Inflammatory macrophage treated with lipopolysaccharide for 4 hours (primary cell): Measurements from ENCODE around the gene SPON2.

ENCODE experiments used
- DNase-seq: peaks from one replicate; pipeline ENCODE4 v3.0.0-alpha.2; 2020

The SPON2 gene

DNA sequence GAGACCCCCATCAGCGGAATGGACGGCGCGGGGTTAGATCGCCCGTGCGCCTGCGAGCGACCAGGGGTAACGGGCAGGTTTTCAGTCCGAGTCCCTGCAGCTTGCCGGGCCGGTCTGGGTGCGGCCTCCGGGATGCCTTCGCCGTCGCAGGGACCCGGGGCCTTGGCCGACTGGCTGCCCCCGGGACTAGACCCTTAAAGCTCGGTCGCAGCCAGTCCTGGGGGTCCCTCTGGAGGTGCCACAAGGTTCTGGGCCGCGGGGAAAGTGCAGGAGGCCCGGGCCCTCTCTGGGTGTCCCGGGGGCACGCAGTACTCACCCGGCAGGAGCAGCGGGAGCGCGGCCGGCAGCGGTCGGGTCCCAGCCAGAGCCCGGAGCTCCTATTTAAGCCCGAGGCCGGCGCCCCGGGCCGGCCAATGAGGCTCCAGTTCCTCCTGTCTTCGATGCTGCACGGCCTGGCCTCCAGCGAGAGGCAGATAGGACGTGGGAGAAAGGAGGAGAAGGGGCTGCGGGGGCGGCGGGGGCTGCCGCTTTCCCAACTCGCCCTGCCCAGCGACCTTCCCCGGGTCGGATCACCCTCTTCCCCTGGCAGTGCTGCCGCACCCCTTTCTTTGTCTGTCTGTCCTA is at the start of gene SPON2:
Gene SPON2, minus strand, starts transcription at position 356 of the 624 bp plus-strand sequence.
- DNase-seq = peak; percentile 8

DNA sequence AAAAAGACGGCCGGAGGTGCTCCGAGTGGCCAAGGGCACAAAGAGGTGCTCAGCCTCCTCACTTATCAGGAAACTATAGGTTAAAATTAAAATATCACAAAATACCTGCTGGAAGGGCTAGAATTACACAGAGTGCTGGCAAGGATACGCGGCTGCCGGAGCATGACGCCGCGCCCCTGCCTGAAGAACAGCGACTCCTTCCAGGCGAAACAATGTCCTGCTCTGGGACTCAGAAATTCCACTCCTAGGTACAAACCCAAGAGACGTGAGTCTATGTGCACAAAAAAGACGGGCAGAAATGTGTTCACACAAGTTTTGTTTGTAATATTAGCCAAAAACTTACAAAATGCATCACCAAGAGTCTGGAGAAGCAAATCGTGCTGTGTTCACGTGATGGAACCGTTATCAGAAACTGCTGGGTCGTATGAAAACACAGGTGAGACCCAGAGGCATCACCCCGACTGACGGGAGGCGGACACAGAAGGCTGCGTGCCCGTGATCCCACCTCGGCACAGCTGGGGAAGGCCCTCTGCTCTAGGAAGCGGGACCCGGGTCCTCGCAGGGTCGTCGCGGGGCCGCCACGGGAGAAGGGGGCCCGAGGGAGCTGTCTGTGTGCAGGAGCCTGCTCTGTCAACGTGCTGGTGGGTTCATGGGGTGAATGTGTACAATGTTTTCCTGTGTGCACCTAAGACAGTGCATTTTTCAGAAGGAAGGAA is 48.9 kb upstream of the SPON2 start:
- no peak for DNase-seq

DNA sequence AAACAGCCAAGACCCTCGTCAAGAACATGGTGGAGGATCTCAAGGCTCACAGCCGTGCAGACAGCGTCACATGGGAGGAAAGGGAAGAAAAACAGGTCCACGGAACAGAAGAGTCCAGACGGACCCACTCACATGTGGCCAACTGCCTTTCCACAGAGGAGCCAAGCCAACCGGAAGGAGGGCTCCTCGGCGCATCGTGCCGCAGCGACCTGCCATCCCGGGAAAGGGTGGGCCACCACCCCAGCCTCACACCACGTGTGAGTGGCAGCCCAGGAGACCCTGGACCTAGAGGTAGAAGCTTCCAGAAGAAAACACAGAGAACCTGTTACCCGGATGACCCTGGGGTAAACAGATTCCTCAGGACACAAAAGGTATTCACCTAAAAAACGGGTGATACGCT is 48.2 kb upstream of the SPON2 start:
- DNase-seq = no peak

DNA sequence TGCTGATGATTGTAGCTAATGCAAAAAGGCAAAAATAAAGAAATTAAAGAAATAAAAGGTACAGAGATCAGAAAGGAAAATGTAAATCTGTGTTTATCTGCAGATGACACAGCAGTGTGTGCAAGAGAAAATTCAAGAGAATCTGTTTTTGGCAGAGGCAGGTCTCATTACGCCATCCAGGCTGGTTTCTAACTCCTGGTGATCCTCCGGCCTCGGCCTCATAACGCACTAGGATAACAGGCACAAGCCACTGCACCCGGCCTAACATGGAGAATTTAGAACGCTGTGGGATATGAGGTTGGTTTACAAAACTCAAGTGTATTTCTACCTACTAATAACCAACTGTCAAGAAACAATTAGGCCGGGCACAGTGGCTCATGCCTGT is 47.2 kb upstream of the SPON2 start:
- DNase-seq = peak; percentile 4

DNA sequence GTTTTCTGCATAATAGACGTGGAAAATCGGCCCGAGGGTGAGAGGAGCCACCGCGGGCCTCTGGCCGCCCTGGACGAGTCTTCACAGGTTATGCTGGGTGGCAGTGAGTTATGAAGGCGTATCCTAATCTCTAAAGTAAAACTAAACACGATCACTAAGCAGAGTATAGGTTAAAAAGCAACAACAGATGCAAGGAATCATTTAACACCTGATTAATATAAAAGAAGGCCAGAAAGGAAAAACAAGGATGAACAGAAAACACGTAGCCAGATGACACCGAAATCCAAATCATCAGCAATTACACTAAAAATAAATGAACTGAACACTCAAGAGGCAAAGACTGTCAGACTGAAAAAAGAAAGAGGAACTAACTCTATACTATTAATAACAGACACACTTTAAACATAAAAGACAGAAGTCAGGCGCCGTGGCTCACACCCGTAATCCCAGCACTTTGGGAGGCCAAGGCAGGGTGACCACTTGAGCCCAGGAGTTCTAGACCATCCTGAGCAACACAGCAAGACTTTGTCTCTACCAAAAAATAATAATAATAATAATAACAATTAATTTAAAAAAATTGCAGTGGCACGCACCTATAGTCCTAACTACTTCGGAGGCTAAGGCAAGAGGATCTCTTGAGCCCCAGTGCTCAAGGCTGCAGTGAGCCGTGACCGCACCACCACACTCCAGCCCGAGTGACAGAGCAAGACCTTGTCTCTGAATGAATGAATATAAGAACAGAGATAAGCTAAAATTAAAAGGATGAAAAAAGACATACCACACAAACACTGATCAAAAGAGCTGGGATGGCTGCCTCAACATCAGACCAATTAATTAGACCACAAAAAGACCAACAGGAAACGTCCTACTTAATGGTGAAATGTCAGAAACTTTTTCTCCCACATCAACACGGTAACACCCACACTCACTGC is 46.5 kb upstream of the SPON2 start:
- peak; percentile 71 for DNase-seq

DNA sequence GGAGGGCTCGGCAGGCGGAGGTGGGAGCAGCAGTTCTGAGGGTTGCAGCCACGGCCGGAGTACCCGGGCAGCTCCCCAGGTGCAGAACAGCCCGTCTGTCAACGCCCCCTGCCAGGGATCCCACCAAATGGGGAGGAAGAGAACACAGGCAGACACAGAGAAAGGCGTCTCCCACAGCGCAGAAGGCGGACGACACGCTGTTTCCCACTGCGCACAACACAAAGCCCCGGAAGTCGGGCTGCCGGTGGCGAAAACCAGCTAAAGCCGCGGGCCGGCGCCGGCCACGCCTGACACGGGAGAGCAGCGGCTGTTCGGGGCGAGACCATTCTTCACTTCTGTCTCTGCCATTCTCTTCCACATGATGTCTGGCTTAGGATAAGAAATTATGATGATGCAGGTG is 45.0 kb upstream of the SPON2 start:
- DNase-seq = no peak

DNA sequence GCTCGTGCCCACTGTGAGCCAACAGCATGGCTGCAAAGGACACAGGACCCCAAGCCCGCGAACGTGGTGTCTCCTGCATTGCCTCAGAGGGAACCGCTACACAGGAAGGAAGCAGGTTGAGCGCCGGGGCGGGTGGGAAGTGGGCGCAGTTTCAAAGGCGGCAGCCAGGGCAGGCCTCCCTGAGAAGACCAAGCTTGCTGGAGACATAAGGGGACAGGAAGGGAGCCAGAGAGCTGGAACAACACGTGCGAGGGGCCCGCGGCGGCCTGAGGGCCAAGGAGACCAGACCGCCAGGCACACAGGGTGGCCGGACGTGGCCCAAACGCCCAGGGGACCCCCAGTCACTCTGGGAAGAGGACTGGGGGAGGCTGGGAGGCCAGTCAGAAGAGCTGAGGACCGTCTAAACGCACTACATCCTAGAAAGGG is 44.5 kb upstream of the SPON2 start:
- DNase-seq = peak; percentile 15

DNA sequence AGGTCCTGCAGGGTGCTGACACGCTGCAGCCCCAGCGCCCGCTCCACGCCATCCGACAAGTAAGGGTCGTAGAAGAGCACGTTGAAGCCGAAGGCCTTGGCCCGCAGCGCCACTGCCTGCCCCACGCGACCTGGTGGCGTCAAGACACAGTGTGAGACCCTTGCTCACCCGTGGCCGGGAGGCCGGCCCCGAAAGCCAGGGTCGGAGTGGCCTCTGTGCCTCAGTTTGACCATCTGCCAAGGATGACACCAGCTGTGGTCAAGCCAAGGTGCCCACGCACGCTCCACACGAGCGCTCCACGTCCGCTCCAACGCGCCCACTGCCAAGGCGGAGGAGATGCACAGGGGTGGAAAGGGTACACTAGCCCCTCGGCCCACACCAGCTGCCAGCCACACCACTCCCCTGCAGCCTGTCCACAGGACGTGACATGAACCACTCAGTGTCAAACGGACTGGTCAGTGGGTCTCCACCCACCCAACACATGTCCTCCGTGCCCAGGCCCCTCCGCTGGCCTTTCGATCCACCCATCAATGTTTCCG is 43.8 kb upstream of the SPON2 start:
- no peak for DNase-seq

DNA sequence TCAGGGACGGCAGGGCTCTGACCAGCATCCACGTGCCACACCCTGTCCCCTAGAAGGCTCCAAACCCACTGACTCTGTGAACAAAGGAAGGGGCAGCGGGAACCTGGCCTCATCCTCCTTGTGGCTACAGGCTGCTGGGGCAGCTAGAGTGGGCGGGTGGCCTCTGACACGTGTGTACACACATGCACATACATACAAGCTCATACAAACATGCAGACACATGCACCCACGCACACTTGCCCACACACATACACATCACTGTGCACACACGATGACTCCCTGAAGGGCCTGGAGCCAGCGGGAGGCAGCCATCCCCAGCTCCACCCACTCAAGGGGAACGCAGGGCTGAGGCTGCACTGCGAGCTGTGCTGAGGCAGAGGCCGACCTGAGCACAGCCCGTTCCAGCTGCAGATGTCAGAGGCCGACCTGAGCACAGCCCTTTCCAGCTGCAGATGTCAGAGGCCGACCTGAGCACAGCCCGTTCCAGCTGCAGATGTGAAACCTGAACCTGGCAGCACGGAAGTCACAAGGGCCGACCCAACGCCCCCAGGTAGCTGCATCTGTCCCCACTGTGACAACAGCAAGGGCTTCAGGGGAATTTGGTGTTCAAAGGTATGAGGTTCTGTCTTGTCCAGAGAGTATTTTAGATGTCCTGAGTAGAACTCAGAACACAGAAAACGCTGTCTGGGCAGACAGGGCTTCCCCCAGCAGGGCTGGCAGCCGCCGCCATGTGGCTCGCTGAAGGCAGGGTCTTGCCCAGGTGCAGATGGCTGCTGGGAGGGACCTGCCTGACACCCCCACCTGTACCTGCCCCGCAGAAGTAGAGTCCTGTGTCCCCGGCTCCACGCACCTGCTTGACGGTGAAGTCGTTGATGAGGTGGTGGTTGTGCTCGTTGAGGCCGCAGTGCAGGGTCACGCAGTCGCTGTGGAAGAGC is 43.0 kb upstream of the SPON2 start:
- DNase-seq = no peak

DNA sequence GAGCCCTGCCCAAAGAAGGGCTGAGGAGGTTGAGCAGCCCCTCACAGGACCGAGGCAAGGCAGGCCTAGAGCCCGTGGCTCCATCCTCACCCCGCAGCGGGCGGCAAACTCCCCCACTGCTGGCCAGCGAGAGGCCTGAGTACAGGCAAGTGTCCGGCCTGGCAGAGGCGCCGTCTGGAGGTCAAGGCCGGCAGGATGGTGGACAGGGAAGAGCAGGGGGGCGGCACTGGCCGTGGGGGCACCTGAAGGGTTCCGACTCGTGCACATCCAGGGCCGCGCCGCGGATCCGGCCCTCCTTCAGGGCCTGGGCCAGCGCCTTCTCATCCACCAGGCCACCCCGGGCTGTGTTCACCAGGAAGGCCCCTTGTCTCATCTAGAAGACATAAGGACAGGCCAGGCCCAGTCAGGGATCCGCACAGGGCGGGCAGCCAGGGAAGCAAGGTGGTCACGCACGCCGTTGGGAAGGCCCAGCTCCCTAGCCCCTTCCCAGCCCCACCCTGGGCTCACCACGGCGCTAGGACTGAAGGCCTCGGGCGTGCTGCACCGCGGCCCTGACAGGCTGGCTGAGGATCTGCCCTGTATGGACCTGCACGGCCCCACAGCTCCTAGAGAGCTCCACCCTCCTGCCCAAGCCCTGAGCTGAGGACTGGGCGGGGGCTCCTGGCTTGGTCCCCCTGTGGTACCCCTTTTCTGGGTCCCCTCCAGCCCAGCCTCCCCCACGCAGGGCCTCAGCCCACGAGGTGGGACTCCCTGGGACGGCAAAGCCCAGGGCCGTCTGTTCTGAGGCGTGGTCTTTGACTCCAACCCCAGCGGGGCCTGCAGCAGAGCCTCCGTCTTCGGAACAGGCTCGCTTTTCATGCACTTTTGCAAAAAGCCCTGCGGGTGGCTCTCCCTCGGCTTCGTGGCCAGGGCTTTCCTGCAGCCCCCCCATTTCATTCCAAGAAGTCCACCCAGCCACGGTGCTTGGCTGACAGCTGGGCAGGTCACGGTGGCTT is 42.0 kb upstream of the SPON2 start:
- no peak for DNase-seq

DNA sequence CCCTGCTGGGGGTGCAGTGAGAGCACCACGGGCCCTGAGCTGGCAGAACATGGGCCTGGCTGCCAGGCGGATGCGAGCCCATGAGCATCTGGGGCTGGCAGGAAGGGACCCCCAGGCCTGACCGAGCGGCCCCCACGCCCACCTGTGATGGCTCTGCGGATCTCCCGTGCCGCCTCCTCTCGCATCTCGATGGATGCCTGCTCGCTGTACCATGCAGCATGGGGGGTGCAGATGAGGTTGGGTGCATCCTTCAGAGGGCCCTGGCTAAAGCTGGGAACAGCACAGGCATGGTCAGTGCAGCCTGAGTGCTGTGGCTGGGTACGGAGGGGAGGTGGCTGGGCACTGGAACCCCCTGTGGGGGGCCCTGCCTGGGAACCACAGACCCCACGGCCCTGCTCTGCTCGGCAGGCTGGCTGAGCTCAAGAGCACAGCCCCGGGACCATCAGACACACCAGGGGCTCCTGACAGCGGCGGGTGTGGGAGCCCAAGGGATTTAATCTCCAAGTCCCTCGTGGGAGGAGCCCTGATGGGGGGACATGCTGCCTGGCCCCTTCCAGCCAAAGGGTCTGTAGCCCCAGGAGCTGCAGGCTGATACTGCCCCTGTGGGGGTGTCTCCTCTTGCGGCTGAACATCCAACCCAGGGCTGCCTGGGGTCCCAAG is 41.1 kb upstream of the SPON2 start:
- no peak for DNase-seq

DNA sequence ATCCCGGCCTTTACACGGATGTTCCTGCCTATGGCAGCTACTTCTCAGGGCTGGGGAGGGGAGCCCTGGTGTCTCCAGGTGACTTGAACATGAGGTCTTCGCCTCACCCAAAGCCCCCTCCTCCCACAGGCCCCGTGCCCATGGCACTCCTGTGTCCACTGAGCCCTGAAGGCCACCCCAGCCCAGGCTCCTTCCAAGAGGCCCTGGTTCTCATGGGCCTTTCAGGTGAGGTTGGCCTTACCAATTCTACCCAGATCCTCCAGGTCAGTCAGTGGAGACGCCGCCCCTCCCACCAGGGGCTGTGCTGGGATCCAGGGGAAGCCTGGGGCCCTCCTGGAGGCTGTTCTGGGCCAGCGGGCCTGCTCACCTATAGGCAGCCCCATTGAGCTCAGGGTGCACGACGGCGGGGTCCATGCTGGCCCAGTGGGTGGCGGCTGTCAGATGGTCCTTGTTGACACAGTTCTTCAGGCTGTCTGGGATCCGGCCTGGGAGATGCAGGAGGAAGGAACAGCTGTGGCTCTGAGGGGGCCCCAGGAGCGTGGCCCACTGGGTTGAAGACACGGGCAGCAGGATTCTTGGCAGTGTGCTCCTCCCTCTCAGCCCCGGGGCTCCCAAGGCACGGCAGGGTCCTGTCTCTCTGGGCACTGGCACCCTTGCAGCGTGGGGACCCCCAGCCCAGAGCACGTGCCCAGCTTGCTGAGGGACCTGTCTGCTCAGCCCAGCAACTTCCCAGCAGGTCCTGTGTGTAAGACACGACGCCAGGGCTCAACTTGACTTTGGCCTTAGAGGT is 40.4 kb upstream of the SPON2 start:
- no peak for DNase-seq

DNA sequence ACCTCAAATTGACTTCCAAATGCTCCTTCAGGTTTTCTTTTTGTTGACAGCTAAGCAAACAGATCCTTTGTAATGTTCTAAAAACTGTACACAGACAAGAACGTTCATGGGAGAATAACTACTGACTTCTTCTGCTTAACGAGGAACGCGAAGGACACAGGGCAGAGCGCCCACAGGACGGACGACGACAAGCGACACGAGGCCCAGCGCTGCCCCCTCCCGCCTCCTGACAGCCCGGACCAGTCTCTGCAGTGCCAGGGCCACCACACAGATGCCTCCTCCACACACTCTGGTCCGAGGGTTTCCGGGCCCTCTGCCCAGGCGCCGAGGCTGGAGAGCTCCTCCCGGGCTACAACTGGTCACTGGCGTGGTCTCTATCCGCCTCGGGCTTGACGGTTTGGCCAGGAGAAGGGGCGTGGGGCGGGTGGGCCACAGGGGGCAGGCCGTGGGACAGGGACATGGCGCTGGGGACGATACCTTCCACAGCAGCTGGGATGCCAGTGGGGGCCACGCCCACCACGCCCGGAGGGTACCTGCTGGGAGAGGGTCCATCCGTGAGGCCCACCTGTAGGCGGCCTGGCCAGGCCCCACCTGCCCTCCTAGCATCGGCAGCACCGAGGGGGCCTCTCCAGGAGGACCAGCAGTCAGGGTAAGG is 39.6 kb upstream of the SPON2 start:
- no peak for DNase-seq

DNA sequence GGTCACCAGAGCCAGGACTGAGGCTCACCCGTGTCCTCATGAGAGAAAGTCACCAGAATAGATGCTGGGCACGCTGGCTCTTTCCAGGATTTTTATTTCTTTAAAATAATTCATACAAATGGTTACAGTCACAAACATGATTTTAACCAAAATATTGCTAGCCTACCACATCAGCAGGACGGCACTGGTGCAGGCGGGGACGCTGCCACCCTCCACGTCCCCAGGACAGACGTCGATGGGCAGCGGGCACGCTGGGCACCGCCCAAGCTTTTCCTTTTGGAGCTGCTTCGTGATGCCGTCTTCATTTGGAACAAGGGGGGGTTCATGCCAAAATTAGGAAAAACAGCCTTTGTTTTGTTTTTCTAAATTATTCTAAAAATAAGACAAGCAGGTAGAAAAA is 39.0 kb upstream of the SPON2 start:
- no peak for DNase-seq

DNA sequence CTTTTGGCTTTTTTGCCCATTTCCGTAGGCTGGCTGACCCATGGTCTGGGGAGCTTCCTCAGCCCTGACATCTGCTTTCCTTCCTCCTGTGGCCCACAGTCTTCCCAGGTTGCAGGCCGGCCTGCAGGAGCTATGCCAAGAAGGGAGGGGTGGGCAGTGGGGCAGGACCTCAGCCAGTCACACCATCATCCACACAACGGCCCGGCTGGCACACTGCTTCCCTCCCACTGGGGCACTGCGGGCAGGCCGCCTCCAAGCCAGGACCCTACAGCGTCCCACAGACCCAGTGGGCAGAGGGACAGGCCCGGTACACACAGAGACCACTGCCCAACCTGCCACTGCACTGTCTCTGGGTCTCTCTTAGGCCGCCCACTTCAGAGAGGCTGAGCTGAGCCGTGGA is 38.6 kb upstream of the SPON2 start:
- DNase-seq = no peak

DNA sequence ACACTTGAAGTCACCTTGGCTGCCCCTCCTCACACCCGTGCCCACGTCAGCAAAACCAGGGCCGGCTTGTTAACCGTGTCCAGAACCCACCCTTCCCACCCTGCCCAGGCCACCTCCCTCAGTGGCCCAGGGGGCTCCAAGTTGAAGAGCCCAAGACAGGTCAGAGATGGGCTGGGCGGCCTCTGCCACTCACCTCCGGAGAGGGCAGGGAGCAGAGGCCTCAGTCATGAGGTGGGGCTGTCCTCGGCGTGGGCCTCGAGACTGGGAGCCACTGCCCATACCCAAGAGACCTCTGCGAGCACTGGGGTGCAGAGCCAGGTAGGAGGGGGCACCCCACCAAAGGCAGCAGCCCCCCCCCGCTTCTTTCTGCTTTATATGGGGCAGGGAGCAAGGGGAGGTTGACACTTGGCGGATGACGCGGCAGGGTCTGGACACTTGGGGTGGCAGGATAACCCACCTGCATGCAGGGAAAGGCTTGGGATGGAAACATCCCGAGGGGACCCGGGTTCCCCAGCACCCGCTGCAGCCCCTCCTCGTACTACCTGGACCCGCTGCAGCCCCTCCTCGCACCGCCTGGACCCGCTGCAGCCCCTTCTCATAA is 38.0 kb upstream of the SPON2 start:
- DNase-seq = no peak

DNA sequence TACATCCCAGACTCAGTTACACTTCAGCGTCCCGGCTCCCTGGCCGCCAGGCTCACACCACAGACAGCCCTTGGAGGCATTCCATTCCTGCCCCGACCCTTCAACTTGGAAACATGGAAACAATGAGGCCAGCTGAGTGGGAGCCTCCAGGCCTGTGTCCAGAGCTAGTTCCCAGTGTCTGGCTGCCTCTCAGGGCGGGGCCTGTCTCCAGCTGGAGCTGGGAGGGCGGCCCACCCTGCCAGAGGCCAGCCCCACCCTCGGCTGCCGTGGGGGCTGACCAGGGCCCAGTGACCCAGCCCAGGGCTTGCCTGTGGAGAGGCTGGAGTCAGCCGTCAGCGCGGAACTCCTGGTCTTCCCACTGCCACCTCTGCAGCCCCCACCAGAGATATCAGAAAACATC is 37.4 kb upstream of the SPON2 start:
- DNase-seq = no peak

DNA sequence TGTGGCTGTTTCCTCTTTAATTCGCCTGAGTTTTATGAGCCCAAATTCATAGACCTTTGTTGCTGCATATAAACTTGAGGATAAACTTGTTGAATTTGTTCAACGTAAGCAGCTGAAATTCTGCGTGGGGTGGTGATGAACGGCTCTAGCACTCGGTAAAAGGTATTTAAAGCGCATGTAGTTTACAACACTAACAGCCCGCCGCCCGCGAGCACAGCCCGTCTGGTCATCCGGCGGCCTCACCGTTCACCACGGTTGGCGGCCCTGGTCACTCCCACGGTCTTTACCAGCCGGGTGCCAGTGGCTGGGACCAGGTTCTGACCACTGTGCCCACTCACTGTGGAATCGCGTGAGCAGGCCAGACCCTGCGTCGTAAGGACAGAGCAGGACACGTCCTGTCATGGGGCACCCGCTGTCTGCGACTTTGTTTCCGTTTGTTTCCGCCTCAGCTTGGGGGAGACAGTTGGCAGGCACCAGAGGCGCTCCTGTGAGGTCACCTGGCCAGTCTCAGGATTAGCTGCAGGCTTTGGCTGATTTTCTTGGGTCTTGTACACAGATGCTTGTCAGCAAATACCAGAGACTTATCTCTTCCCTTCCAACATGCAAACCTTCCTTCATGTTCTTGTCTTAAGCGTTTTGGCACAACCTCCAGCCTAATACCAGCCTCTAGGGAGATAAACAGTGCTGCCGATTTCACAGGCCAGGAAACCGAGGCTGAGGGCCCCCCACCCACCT is 36.8 kb upstream of the SPON2 start:
- DNase-seq = no peak
